Smooth muscle cell (in vitro differentiated cells): ENCODE results near the gene CCDC127. TPM values are rescaled to one million over a fixed set of nuclear protein-coding genes. Genes with fewer than 3 reads are reported as not detected.
"Not testable (repeated sequence)": the region's sequence is repeated elsewhere in the genome, so short reads cannot be mapped to it uniquely, and the experiment has no call there.

Experiments used
- DNase-seq: peaks from one replicate; lab custom pipeline; 2025; ENCODE audit not compliant: unreplicated experiment; lab: John Stamatoyannopoulos, UW
- H2AFZ ChIP-seq: fragments of 200-600 bp; sonication (generic); 2 replicates; pipeline ENCODE4 v1.6.0; 2016; ENCODE audit warnings: antibody characterized with exemption, low read depth, mild to moderate bottlenecking
- H3F3A ChIP-seq: fragments of 200-600 bp; sonication (generic); 2 replicates; pipeline ENCODE4 v1.6.0; 2017; ENCODE audit warnings: antibody characterized with exemption, low read depth
- H3K27ac ChIP-seq: fragments of 200-600 bp; sonication (generic); 2 replicates; pipeline ENCODE4 v1.5.1; 2016; ENCODE audit warnings: low read depth, mild to moderate bottlenecking
- H3K27me3 ChIP-seq: fragments of 200-600 bp; sonication (generic); 2 replicates; pipeline ENCODE4 v1.6.1; 2016; ENCODE audit warnings: low read depth, mild to moderate bottlenecking
- H3K36me3 ChIP-seq: fragments of 200-600 bp; sonication (generic); 2 replicates; pipeline ENCODE4 v1.5.1; 2016; ENCODE audit warnings: low read depth
- H3K4me1 ChIP-seq: fragments of 200-600 bp; sonication (generic); 2 replicates; pipeline ENCODE4 v1.5.1; 2016; ENCODE audit warnings: low read depth
- H3K4me2 ChIP-seq: fragments of 200-600 bp; sonication (generic); 2 replicates; pipeline ENCODE4 v1.6.0; 2016; ENCODE audit warnings: mild to moderate bottlenecking
- H3K4me3 ChIP-seq: fragments of 200-600 bp; sonication (generic); 2 replicates; pipeline ENCODE4 v1.5.1; 2016; ENCODE audit warnings: mild to moderate bottlenecking
- H3K79me2 ChIP-seq: fragments of 200-600 bp; sonication (generic); 2 replicates; pipeline ENCODE4 v1.6.0; 2016; ENCODE audit warnings: low read depth, mild to moderate bottlenecking
- H3K9ac ChIP-seq: fragments of 200-600 bp; sonication (generic); 2 replicates; pipeline ENCODE4 v1.6.0; 2016; ENCODE audit warnings: low read depth
- H3K9me3 ChIP-seq: fragments of 200-600 bp; sonication (generic); replicated peaks from 2 replicates; pipeline ENCODE4 v1.5.1; 2016; ENCODE audit warnings: low read depth
- H4K20me1 ChIP-seq: fragments of 200-600 bp; sonication (generic); 2 replicates; pipeline ENCODE4 v1.6.0; 2016; ENCODE audit warnings: low read depth
- CTCF ChIP-seq: fragments of 200-600 bp; sonication (generic); IDR thresholded peaks from 2 replicates; pipeline ENCODE4 v1.5.1; 2017; ENCODE audit warnings: borderline replicate concordance, mild to moderate bottlenecking, antibody characterized with exemption; ENCODE audit not compliant: insufficient read depth, poor library complexity, severe bottlenecking
- WGBS: methylation state at CpG from one replicate; pipeline ENCODE4 v1.1.7; 2016; ENCODE audit warnings: low lambda C conversion rate; 5-methylcytosine and 5-hydroxymethylcytosine counted together
- polyA plus RNA-seq: library from polyadenylated mRNA; unstranded; fragments of >200 nt; fragmentation: Nextera tagmentation; extraction: Ambion mirVana; gene quantifications from 2 replicates; pipeline ENCODE4 v1.2.1, GENCODE V29; 2016
- total RNA-seq: library from RNA; depleted of rRNA; stranded (reverse); fragments of >200 nt; gene quantifications from 2 replicates; pipeline ENCODE4 v1.2.3, GENCODE V29; 2014

The CCDC127 gene
- total and polyA plus RNA-seq, 2 experiments from 2014 or later: 2.8 to 8.6 TPM

- no peak overlapping the region for H3K4me2 ChIP-seq
- H3K36me3 ChIP-seq: peaks cover 19% of the 10 kb centered on the region
- no peaks in the 10 kb centered on the region for H3K9me3 ChIP-seq
Observed at GRCh38 chr5:228886-229285, 10.9 kb upstream of the CCDC127 start.

GRCh38 chr5:227375-227774 is 9.4 kb upstream of the CCDC127 start:
- not testable (repeated sequence) for H3K27me3 ChIP-seq, H3K4me1 ChIP-seq, H2AFZ ChIP-seq, H3K27ac ChIP-seq, DNase-seq, H3K4me3 ChIP-seq, H3K9ac ChIP-seq, H3F3A ChIP-seq, H3K9me3 ChIP-seq, H3K4me2 ChIP-seq
- Histone ChIP-seq H3K79me2 (peaks cover 16% of the 10 kb centered on the region), H3K36me3 (peaks cover 19% of the 10 kb centered on the region), H4K20me1 (peaks cover 31% of the 10 kb centered on the region)
- over 99% methylated on average over 17 of the region's 17 CpGs for WGBS

More at GRCh38 chr5:228886-229285, 10.9 kb upstream of the CCDC127 start:
- H4K20me1 ChIP-seq: peaks cover 16% of the 10 kb centered on the region
- no peak for TF ChIP-seq CTCF
- no peak overlapping the region for H2AFZ ChIP-seq
- no peak overlapping the region for H3K9ac ChIP-seq
- H3K27me3 ChIP-seq: no peaks in the 10 kb centered on the region
- H3F3A ChIP-seq: no peaks in the 10 kb centered on the region
- 98% methylated on average over 3 of the region's 3 CpGs for WGBS
- H3K27ac ChIP-seq: no peak overlapping the region
- no peak for DNase-seq
- no peak overlapping the region for H3K4me3 ChIP-seq
- no peaks in the 10 kb centered on the region for H3K4me1 ChIP-seq
- peaks cover 2% of the 10 kb centered on the region for H3K79me2 ChIP-seq

- Histone ChIP-seq H3K27ac (no peak overlapping the region), H3F3A (no peaks in the 10 kb centered on the region), H3K36me3 (peaks cover 19% of the 10 kb centered on the region), H3K9me3 (no peaks in the 10 kb centered on the region), H3K27me3 (no peaks in the 10 kb centered on the region), H2AFZ (no peak overlapping the region), H3K79me2 (peaks cover 36% of the 10 kb centered on the region), H3K4me1 (peaks cover under 1% of the 10 kb centered on the region), H3K4me2 (no peak overlapping the region), H4K20me1 (peaks cover 52% of the 10 kb centered on the region), H3K4me3 (no peak overlapping the region), H3K9ac (no peak overlapping the region)
- no peak for DNase-seq
- 97% methylated on average over 14 of the region's 14 CpGs for WGBS
- no peak for TF ChIP-seq CTCF
Observed at GRCh38 chr5:225334-225733, 7.4 kb upstream of the CCDC127 start.

GRCh38 chr5:223791-224190 is 5.8 kb upstream of the CCDC127 start:
- H4K20me1 ChIP-seq: peaks cover 63% of the 10 kb centered on the region
- no peaks in the 10 kb centered on the region for H3F3A ChIP-seq
- no peak overlapping the region for H3K4me2 ChIP-seq
- no peak for TF ChIP-seq CTCF
- peaks cover 9% of the 10 kb centered on the region for H3K36me3 ChIP-seq
- peaks cover 52% of the 10 kb centered on the region for H3K79me2 ChIP-seq
- no peak overlapping the region for H3K9ac ChIP-seq
- no peak for DNase-seq
- H3K4me1 ChIP-seq: peaks cover 12% of the 10 kb centered on the region
- no peak overlapping the region for H3K27ac ChIP-seq
- H3K27me3 ChIP-seq: no peaks in the 10 kb centered on the region
- H3K9me3 ChIP-seq: no peaks in the 10 kb centered on the region
- whole genome bisulfite sequencing: 96% methylated on average over 6 of the region's 6 CpGs
- H3K4me3 ChIP-seq: no peak overlapping the region
- no peak overlapping the region for H2AFZ ChIP-seq

GRCh38 chr5:222951-223715 is 5.2 kb upstream of the CCDC127 start:
- not testable (repeated sequence) for H3K4me2 ChIP-seq, H3K4me3 ChIP-seq, H2AFZ ChIP-seq, H3K9me3 ChIP-seq, H3F3A ChIP-seq, H3K27me3 ChIP-seq, H3K9ac ChIP-seq, H3K27ac ChIP-seq, H3K36me3 ChIP-seq, DNase-seq
- 86% methylated on average over 6 of the region's 6 CpGs for WGBS
- Histone ChIP-seq H4K20me1 (peaks cover 67% of the 10 kb centered on the region), H3K79me2 (peaks cover 58% of the 10 kb centered on the region), H3K4me1 (peaks cover 12% of the 10 kb centered on the region)
